K562 (cell line): ENCODE data around the gene KNDC1. TPM values are rescaled to one million over a fixed set of nuclear protein-coding genes. Genes with fewer than 3 reads are reported as not detected.

Source experiments
- ATF1 ChIP-seq, 2 experiments: fragments of 450-650 bp in 1 of 2; IDR thresholded peaks; 2 replicates each; pipeline ENCODE4 v1.6.1; 2016; ENCODE audit warnings: missing compliant biosample characterization in 1 of 2, missing genetic modification characterization in 1 of 2
- DMBX1 ChIP-seq: fragments of 250-450 bp; sonication (Bioruptor Pico); IDR thresholded peaks from 2 replicates; pipeline ENCODE4 v1.8.0; 2022; ENCODE audit warnings: inconsistent platforms, mild to moderate bottlenecking, moderate library complexity, borderline replicate concordance
- DPF2 ChIP-seq: fragments of 450-650 bp; IDR thresholded peaks from 2 replicates; pipeline ENCODE4 v1.6.1; 2016
- EGR1 ChIP-seq: fragments of 450-650 bp; conservative IDR thresholded peaks from 2 replicates; pipeline ENCODE4 v1.6.1; 2017; ENCODE audit warnings: mild to moderate bottlenecking
- FOXJ3 ChIP-seq: sonication (generic); formaldehyde crosslinking; IDR thresholded peaks from 2 replicates; pipeline ENCODE4 v1.4.0; 2020; ENCODE audit warnings: mild to moderate bottlenecking, missing genetic modification reagents
- FOXK2 ChIP-seq, 2 experiments: fragments of 450-650 bp; IDR thresholded peaks in 1 of 2; conservative IDR thresholded peaks in 1 of 2; 2 replicates each; pipeline ENCODE4 v1.6.1; 2016; ENCODE audit warnings: low read depth in 2 of 2, mild to moderate bottlenecking in 1 of 2
- L3MBTL2 ChIP-seq: fragments of 450-650 bp; IDR thresholded peaks from 2 replicates; pipeline ENCODE4 v1.6.1; 2016; ENCODE audit warnings: mild to moderate bottlenecking, moderate library complexity
- LEF1 ChIP-seq: fragments of 450-650 bp; IDR thresholded peaks from 2 replicates; pipeline ENCODE4 v1.6.1; 2016; ENCODE audit warnings: mild to moderate bottlenecking
- MTA2 ChIP-seq: fragments of 450-650 bp; IDR thresholded peaks from 2 replicates; pipeline ENCODE4 v1.6.1; 2016; ENCODE audit warnings: low read depth
- MTF1 ChIP-seq: fragments of 250-450 bp; sonication (Bioruptor Pico); IDR thresholded peaks from 2 replicates; pipeline ENCODE4 v1.9.0; 2021; ENCODE audit warnings: moderate library complexity, mild to moderate bottlenecking, inconsistent platforms, borderline replicate concordance
- NCOR1 ChIP-seq: fragments of 450-650 bp; IDR thresholded peaks from 2 replicates; pipeline ENCODE4 v1.6.1; 2016; ENCODE audit warnings: mild to moderate bottlenecking, moderate library complexity
- NRF1 ChIP-seq, 2 experiments: fragments of 450-650 bp; IDR thresholded peaks in 1 of 2; conservative IDR thresholded peaks in 1 of 2; 2 replicates each; pipeline ENCODE4 v1.6.1; 2014; ENCODE audit warnings: mild to moderate bottlenecking in 2 of 2
- PHB ChIP-seq: fragments of 250-450 bp; sonication (Bioruptor Pico); IDR thresholded peaks from 2 replicates; pipeline ENCODE4 v1.5.0; 2021
- RBBP5 ChIP-seq: fragments of 200-600 bp; sonication (generic); IDR thresholded peaks from 2 replicates; pipeline ENCODE4 v1.6.1; 2012; ENCODE audit warnings: borderline replicate concordance, mild to moderate bottlenecking, low read length, control low read depth, inconsistent platforms; ENCODE audit not compliant: insufficient read depth, poor library complexity, severe bottlenecking
- RFX1 ChIP-seq: fragments of 450-650 bp; IDR thresholded peaks from 2 replicates; pipeline ENCODE4 v1.6.1; 2016; ENCODE audit warnings: mild to moderate bottlenecking, moderate library complexity
- RNF2 ChIP-seq: sonication (generic); IDR thresholded peaks from 2 replicates; pipeline ENCODE4 v1.6.1; 2016
- SETDB1 ChIP-seq: IDR thresholded peaks from one replicate; pipeline ENCODE4 v1.6.1; 2012; ENCODE audit warnings: low read length, control low read depth, inconsistent platforms
- SMAD4 ChIP-seq: fragments of 250-450 bp; sonication (Bioruptor Pico); conservative IDR thresholded peaks from 2 replicates; pipeline ENCODE4 v1.8.0; 2021; ENCODE audit warnings: inconsistent platforms, mild to moderate bottlenecking, moderate library complexity
- SMARCA4 ChIP-seq: fragments of 450-650 bp; IDR thresholded peaks from 2 replicates; pipeline ENCODE4 v1.6.1; 2016
- SMARCE1 ChIP-seq: fragments of 450-650 bp; IDR thresholded peaks from 2 replicates; pipeline ENCODE4 v1.7.1; 2016; ENCODE audit warnings: mild to moderate bottlenecking
- SRF ChIP-seq, 2 experiments: fragments of 250-450, 450-650 bp in 1 of 2; sonication (Bioruptor Pico) in 1 of 2; sonication (generic) in 1 of 2; formaldehyde crosslinking; IDR thresholded peaks; 2 replicates each; pipeline versions ENCODE4 v1.5.0 to v1.5.1; 2020 to 2022; ENCODE audit warnings: mild to moderate bottlenecking in 1 of 2, missing genetic modification reagents in 1 of 2
- TBP ChIP-seq: optimal IDR thresholded peaks from 2 replicates; pipeline ENCODE3; 2011; ENCODE audit warnings: low read depth, low read length, improper control_type of control experiment
- TFAP4 ChIP-seq: sonication (generic); formaldehyde crosslinking; IDR thresholded peaks from 2 replicates; pipeline ENCODE4 v1.8.0; 2022; ENCODE audit warnings: missing genetic modification reagents, mild to moderate bottlenecking, moderate library complexity, borderline replicate concordance
- ZFX ChIP-seq: sonication (generic); formaldehyde crosslinking; IDR thresholded peaks from 2 replicates; pipeline ENCODE4 v1.8.0; 2022; ENCODE audit warnings: mild to moderate bottlenecking, missing genetic modification reagents, moderate library complexity
- ZNF589 ChIP-seq: fragments of 200-800 bp; sonication (Bioruptor generic); IDR thresholded peaks from 2 replicates; pipeline ENCODE4 v1.6.1; 2016; ENCODE audit warnings: low read depth, missing genetic modification characterization, missing compliant biosample characterization
- polyA plus RNA-seq, 8 experiments: library from polyadenylated mRNA; depleted of rRNA in 4 of 8; stranded (reverse) in 5 of 8; unstranded in 3 of 8; fragments of >200 nt; fragmentation: Nextera tagmentation in 2 of 8; fragmentation: Illumina TruSeq in 1 of 8; extraction: Ambion mirVana in 2 of 8; extraction: Trizol in 1 of 8; gene quantifications; 2 replicates each; pipeline versions ENCODE4 v1.2.1 to v1.2.3, GENCODE V29; 2011 to 2014; ENCODE audit warnings: inconsistent platforms in 1 of 8, missing spikeins in 1 of 8
- total RNA-seq, 7 experiments: library from RNA; depleted of rRNA in 6 of 7; stranded (reverse); fragments of >200 nt in 6 of 7; fragmentation: Illumina TruSeq in 2 of 7; extraction: Trizol in 2 of 7; gene quantifications; 2 replicates each; pipeline versions ENCODE4 v1.2.1 to v1.2.3, GENCODE V29; 2011 to 2021; ENCODE audit warnings: low replicate concordance in 1 of 7
- TF ChIP-seq, protein P1 (sequence below): fragments of 450-650 bp; IDR thresholded peaks from 2 replicates; pipeline ENCODE4 v1.6.1; 2018; ENCODE audit not compliant: partially characterized antibody

The KNDC1 gene
- total and polyA plus RNA-seq, 9 of the 15 experiments (the other 6 are each of a cell fraction or from before 2014, with no cell fraction given) = 0.07 to 0.26 (median 0.11) TPM; not detected in 6

GRCh38 chr10:133224756-133225372 is 64.8 kb downstream of the KNDC1 start (continued):
- TF ChIP-seq, protein P1, sequence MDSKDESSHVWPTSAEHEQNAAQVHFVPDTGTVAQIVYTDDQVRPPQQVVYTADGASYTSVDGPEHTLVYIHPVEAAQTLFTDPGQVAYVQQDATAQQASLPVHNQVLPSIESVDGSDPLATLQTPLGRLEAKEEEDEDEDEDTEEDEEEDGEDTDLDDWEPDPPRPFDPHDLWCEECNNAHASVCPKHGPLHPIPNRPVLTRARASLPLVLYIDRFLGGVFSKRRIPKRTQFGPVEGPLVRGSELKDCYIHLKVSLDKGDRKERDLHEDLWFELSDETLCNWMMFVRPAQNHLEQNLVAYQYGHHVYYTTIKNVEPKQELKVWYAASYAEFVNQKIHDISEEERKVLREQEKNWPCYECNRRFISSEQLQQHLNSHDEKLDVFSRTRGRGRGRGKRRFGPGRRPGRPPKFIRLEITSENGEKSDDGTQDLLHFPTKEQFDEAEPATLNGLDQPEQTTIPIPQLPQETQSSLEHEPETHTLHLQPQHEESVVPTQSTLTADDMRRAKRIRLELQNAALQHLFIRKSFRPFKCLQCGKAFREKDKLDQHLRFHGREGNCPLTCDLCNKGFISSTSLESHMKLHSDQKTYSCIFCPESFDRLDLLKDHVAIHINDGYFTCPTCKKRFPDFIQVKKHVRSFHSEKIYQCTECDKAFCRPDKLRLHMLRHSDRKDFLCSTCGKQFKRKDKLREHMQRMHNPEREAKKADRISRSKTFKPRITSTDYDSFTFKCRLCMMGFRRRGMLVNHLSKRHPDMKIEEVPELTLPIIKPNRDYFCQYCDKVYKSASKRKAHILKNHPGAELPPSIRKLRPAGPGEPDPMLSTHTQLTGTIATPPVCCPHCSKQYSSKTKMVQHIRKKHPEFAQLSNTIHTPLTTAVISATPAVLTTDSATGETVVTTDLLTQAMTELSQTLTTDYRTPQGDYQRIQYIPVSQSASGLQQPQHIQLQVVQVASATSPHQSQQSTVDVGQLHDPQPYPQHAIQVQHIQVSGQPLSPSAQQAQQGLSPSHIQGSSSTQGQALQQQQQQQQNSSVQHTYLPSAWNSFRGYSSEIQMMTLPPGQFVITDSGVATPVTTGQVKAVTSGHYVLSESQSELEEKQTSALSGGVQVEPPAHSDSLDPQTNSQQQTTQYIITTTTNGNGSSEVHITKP = peak; percentile 40
- peak; percentile 42 for TF ChIP-seq RBBP5
- TF ChIP-seq SRF (CRISPR knock-in tag; IDR thresholded peaks at IDR 0.05) = peak in 1 of 2 experiments; percentile 65; a peak in 1 of 4 replicates
- TF ChIP-seq SETDB1 = no peak
- TF ChIP-seq TBP = peak; percentile 36
- peak; percentile 74 to 78 for TF ChIP-seq NRF1 (conservative IDR thresholded peaks at IDR 0.05 in 1 of 2, IDR thresholded peaks at IDR 0.05 in 1 of 2)
- peak; percentile 48; the same call in 1 of the 2 replicates for TF ChIP-seq DPF2
- peak; percentile 52; the same call in 1 of the 2 replicates for TF ChIP-seq SMARCA4
- 0 out of 2 replicates have a peak, but pooled peaks have one; percentile 22 for TF ChIP-seq MTA2
- TF ChIP-seq TFAP4 (CRISPR knock-in tag) = peak; percentile 16; the same call in 1 of the 2 replicates
- 0 out of 2 replicates have a peak, but pooled peaks have one; percentile 32 for TF ChIP-seq LEF1
- TF ChIP-seq FOXK2 (conservative IDR thresholded peaks at IDR 0.05 in 1 of 2, IDR thresholded peaks at IDR 0.05 in 1 of 2; ENCODE audit: low read depth in 2 of 2) = 0 out of 4 replicates have a peak, but pooled peaks have one; percentile 28 to 32
- TF ChIP-seq ATF1 (CRISPR knock-in tag; IDR thresholded peaks at IDR 0.05) = no peak
- TF ChIP-seq ATF1 (tag; IDR thresholded peaks at IDR 0.05) = peak; percentile 17; the same call in 1 of the 2 replicates
- TF ChIP-seq PHB (CRISPR knock-in tag) = no peak
- TF ChIP-seq MTF1 (CRISPR knock-in tag) = no peak
- TF ChIP-seq DMBX1 (CRISPR knock-in tag) = no peak
- TF ChIP-seq EGR1 = peak; percentile 73
- TF ChIP-seq L3MBTL2 = 0 out of 2 replicates have a peak, but pooled peaks have one; percentile 10
- TF ChIP-seq NCOR1 = no peak
- TF ChIP-seq ZFX (CRISPR knock-in tag) = peak; percentile 74
- TF ChIP-seq ZNF589 (CRISPR knock-in tag) = 0 out of 2 replicates have a peak, but pooled peaks have one; percentile 40
- peak; percentile 59; the same call in 1 of the 2 replicates for TF ChIP-seq SMARCE1
- TF ChIP-seq SMAD4 = 0 out of 2 replicates have a peak, but pooled peaks have one; percentile 21
- peak; percentile 62; the same call in 1 of the 2 replicates for TF ChIP-seq FOXJ3 (CRISPR knock-in tag)
- 0 out of 2 replicates have a peak, but pooled peaks have one; percentile 26 for TF ChIP-seq RNF2
- TF ChIP-seq RFX1 = peak; percentile 40; the same call in 1 of the 2 replicates
